H9 (cell line): Measurements from ENCODE around the gene CLINT1. TPM values are rescaled to one million over a fixed set of nuclear protein-coding genes. Genes with fewer than 3 reads are reported as not detected.

Source experiments
- DNase-seq: peaks from one replicate; pipeline ENCODE4 v3.0.0-alpha.2; 2017
- H2AFZ ChIP-seq: one replicate; pipeline ENCODE4 v1.6.1; 2013; ENCODE audit warnings: mild to moderate bottlenecking, low read length, control low read depth, moderate library complexity
- H2AK5ac ChIP-seq: 2 replicates; pipeline ENCODE4 v1.6.1; 2013; ENCODE audit warnings: low read length, control low read depth, mixed read lengths; ENCODE audit not compliant: insufficient read length
- H2BK120ac ChIP-seq: one replicate; pipeline ENCODE4 v1.6.1; 2013; ENCODE audit warnings: low read depth, mild to moderate bottlenecking, low read length, control low read depth, inconsistent platforms; ENCODE audit not compliant: poor library complexity, severe bottlenecking
- H2BK12ac ChIP-seq: 2 replicates; pipeline ENCODE4 v1.6.1; 2013; ENCODE audit warnings: low read length, control low read depth, mixed read lengths, low read depth; ENCODE audit not compliant: insufficient read length
- H2BK15ac ChIP-seq: 2 replicates; pipeline ENCODE4 v1.6.1; 2013; ENCODE audit warnings: low read depth, low read length, control low read depth
- H2BK20ac ChIP-seq: one replicate; pipeline ENCODE4 v1.6.1; 2013; ENCODE audit warnings: low read depth, mild to moderate bottlenecking, low read length, control low read depth, inconsistent platforms; ENCODE audit not compliant: poor library complexity, severe bottlenecking
- H2BK5ac ChIP-seq: 2 replicates; pipeline ENCODE4 v1.6.1; 2013; ENCODE audit warnings: low read length, control low read depth, mixed read lengths; ENCODE audit not compliant: insufficient read length
- H3K14ac ChIP-seq: 2 replicates; pipeline ENCODE4 v1.6.1; 2013; ENCODE audit warnings: low read length, control low read depth; ENCODE audit not compliant: insufficient read depth
- H3K18ac ChIP-seq: 2 replicates; pipeline ENCODE4 v1.6.1; 2013; ENCODE audit warnings: low read depth, mild to moderate bottlenecking, mixed read lengths, low read length, control low read depth; ENCODE audit not compliant: insufficient read length
- H3K23ac ChIP-seq: 2 replicates; pipeline ENCODE4 v1.6.1; 2013; ENCODE audit warnings: low read length, control low read depth, mixed read lengths, low read depth; ENCODE audit not compliant: insufficient read length
- H3K23me2 ChIP-seq: 2 replicates; pipeline ENCODE4 v1.6.1; 2013; ENCODE audit warnings: low read depth, mild to moderate bottlenecking, mixed read lengths, low read length, control low read depth; ENCODE audit not compliant: insufficient read length, poor library complexity, severe bottlenecking
- H3K27ac ChIP-seq: 2 replicates; pipeline ENCODE4 v1.5.1; 2013; ENCODE audit warnings: low read length, control low read depth, mixed read lengths, low read depth; ENCODE audit not compliant: insufficient read length
- H3K27me3 ChIP-seq: 2 replicates; pipeline ENCODE4 v1.6.1; 2013; ENCODE audit warnings: low read length, control low read depth, inconsistent platforms; ENCODE audit not compliant: insufficient read depth
- H3K4ac ChIP-seq: 2 replicates; pipeline ENCODE4 v1.6.1; 2013; ENCODE audit warnings: low read depth, mild to moderate bottlenecking, control low read depth, inconsistent platforms, low read length, moderate library complexity
- H3K4me1 ChIP-seq: 2 replicates; pipeline ENCODE4 v1.6.1; 2013; ENCODE audit warnings: low read length, control low read depth, inconsistent platforms; ENCODE audit not compliant: insufficient read depth
- H3K4me2 ChIP-seq: 2 replicates; pipeline ENCODE4 v1.6.1; 2013; ENCODE audit warnings: low read length, control low read depth, mixed read lengths; ENCODE audit not compliant: insufficient read length, insufficient read depth
- H3K56ac ChIP-seq: 2 replicates; pipeline ENCODE4 v1.6.1; 2013; ENCODE audit warnings: low read depth, mild to moderate bottlenecking, mixed read lengths, low read length, control low read depth; ENCODE audit not compliant: insufficient read length
- H3K79me1 ChIP-seq: 2 replicates; pipeline ENCODE4 v1.6.1; 2013; ENCODE audit warnings: low read depth, mild to moderate bottlenecking, moderate library complexity, low read length, control low read depth, inconsistent platforms; ENCODE audit not compliant: insufficient read depth, poor library complexity, severe bottlenecking
- H3K79me2 ChIP-seq: 2 replicates; pipeline ENCODE4 v1.6.1; 2013; ENCODE audit warnings: low read length, control low read depth, inconsistent platforms; ENCODE audit not compliant: insufficient read depth
- H3K9ac ChIP-seq: 2 replicates; pipeline ENCODE4 v1.6.1; 2013; ENCODE audit warnings: low read length, control low read depth, mixed read lengths; ENCODE audit not compliant: insufficient read length; ENCODE audit errors: extremely low read depth
- H3K9me3 ChIP-seq: one replicate; pipeline ENCODE4 v1.6.1; 2013; ENCODE audit warnings: low read depth, low read length, inconsistent platforms; ENCODE audit not compliant: control insufficient read depth
- H3T11ph ChIP-seq: one replicate; pipeline ENCODE4 v1.6.1; 2013; ENCODE audit warnings: mild to moderate bottlenecking, low read length, control low read depth, inconsistent platforms
- H4K20me1 ChIP-seq: one replicate; pipeline ENCODE4 v1.6.1; 2013; ENCODE audit not compliant: control insufficient read depth, insufficient read length, insufficient read depth
- H4K5ac ChIP-seq: 2 replicates; pipeline ENCODE4 v1.6.1; 2013; ENCODE audit warnings: low read depth, mild to moderate bottlenecking, mixed read lengths, low read length, control low read depth; ENCODE audit not compliant: insufficient read length
- H4K8ac ChIP-seq: replicated peaks from 2 replicates; pipeline ENCODE4 v1.6.1; 2013; ENCODE audit warnings: low read length, control low read depth, mixed read lengths, low read depth; ENCODE audit not compliant: insufficient read length
- H4K91ac ChIP-seq: 2 replicates; pipeline ENCODE4 v1.6.1; 2013; ENCODE audit warnings: low read depth, mild to moderate bottlenecking, moderate library complexity, mixed read lengths, low read length, control low read depth; ENCODE audit not compliant: insufficient read length
- H3K27ac Mint-ChIP-seq, 3 experiments: 2 replicates in 2 of 3; 3 replicates in 1 of 3; pipeline ENCODE4 v1.8.0; 2020 to 2021; ENCODE audit warnings: mixed read lengths in 3 of 3, mild to moderate bottlenecking in 1 of 3, moderate library complexity in 1 of 3
- H3K27me3 Mint-ChIP-seq: 2 replicates; pipeline ENCODE4 v1.8.0; 2021; ENCODE audit warnings: low read depth, mild to moderate bottlenecking, moderate library complexity, mixed read lengths
- H3K36me3 Mint-ChIP-seq, 3 experiments: 2 replicates in 2 of 3; 3 replicates in 1 of 3; pipeline ENCODE4 v1.8.0; 2020 to 2021; ENCODE audit warnings: low read depth in 3 of 3, mixed read lengths in 3 of 3; ENCODE audit not compliant: insufficient read depth in 1 of 3
- H3K4me1 Mint-ChIP-seq, 2 experiments: 2 replicates each; pipeline ENCODE4 v1.8.0; 2020; ENCODE audit warnings: mixed read lengths in 2 of 2
- H3K4me3 Mint-ChIP-seq, 2 experiments: 2 replicates in 1 of 2; 3 replicates in 1 of 2; pipeline ENCODE4 v1.8.0; 2020 to 2021; ENCODE audit warnings: mild to moderate bottlenecking in 2 of 2, mixed read lengths in 2 of 2, moderate library complexity in 1 of 2
- H3K9me3 Mint-ChIP-seq, 2 experiments: 2 replicates in 1 of 2; 3 replicates in 1 of 2; pipeline ENCODE4 v1.8.0; 2020; ENCODE audit warnings: mild to moderate bottlenecking in 2 of 2, mixed read lengths in 2 of 2, moderate library complexity in 1 of 2
- CTCF ChIP-seq: fragments of 200-600 bp; sonication (generic); conservative IDR thresholded peaks from 3 replicates; pipeline ENCODE4 v1.8.0; 2021; ENCODE audit warnings: antibody characterized with exemption, mild to moderate bottlenecking
- WGBS: extraction: QIAGEN DNeasy Blood & Tissue Kit; methylation state at CpG from one replicate; pipeline ENCODE4 v1.1.7; 2013; ENCODE audit warnings: missing lambda C conversion rate, low lambda C conversion rate, mixed read lengths; ENCODE audit not compliant: insufficient read length; ENCODE audit errors: extremely low coverage; 5-methylcytosine and 5-hydroxymethylcytosine counted together
- total RNA-seq: library from RNA; stranded (reverse); gene quantifications from 2 replicates; pipeline ENCODE4 v1.2.1, GENCODE V29; 2021

Gene CLINT1
- total RNA-seq, 1 experiment from 2014 or later = 79.1 TPM

- Histone ChIP-seq H3K23me2 (no peaks in the 10 kb centered on the region), H2BK5ac (no peak overlapping the region), H4K8ac (no peak overlapping the region), H3K23ac (no peak overlapping the region), H3K9ac (no peak overlapping the region), H3K27me3 (no peaks in the 10 kb centered on the region), H3K4me2 (no peak overlapping the region), H4K5ac (no peak overlapping the region), H2BK20ac (no peak overlapping the region), H3K4me1 (peaks cover 3% of the 10 kb centered on the region; the same call in 1 of the 2 replicates), H3K18ac (no peak overlapping the region), H2BK12ac (no peak overlapping the region), H2AK5ac (no peak overlapping the region), H2BK15ac (no peak overlapping the region), H3K27ac (no peak overlapping the region), H3T11ph (no peak overlapping the region), H3K14ac (no peak overlapping the region), H3K79me2 (peaks cover 5% of the 10 kb centered on the region; the same call in 1 of the 2 replicates), H3K4ac (no peak overlapping the region), H3K79me1 (no peaks in the 10 kb centered on the region), H3K56ac (no peak overlapping the region), H3K9me3 (no peaks in the 10 kb centered on the region), H4K91ac (no peak overlapping the region), H2AFZ (no peak overlapping the region), H4K20me1 (no peaks in the 10 kb centered on the region), H2BK120ac (no peak overlapping the region)
- DNase-seq = no peak
- Mint-ChIP-seq H3K27me3 (no peaks in the 10 kb centered on the region), H3K4me1 (peaks cover 24 to 28% of the 10 kb centered on the region in 2 experiments), H3K36me3 (peaks cover 0 to 10% (median 3%) of the 10 kb centered on the region in 3 experiments; a peak in 4 of 7 replicates), H3K9me3 (no peaks in the 10 kb centered on the region), H3K4me3 (no peak overlapping the region), H3K27ac (peak overlapping the region in 2 of 3 experiments; percentile 66 to 70; a peak in 4 of 7 replicates)
- TF ChIP-seq CTCF = no peak
- WGBS = no CpG with 5 or more reads among the region's 3 CpGs
Observed at GRCh38 chr5:157819502-157820115, 39.3 kb downstream of the CLINT1 start.
